ENCODE results near the gene RRP1B.

- no peak for TF ChIP-seq POLR2AphosphoS5 (IDR thresholded peaks at IDR 0.05; ENCODE audit: low read depth, low read length)
- TF ChIP-seq TAF1 (IDR thresholded peaks at IDR 0.05; ENCODE audit: borderline replicate concordance, insufficient read depth, low read length) = no peak
- TF ChIP-seq REST (IDR thresholded peaks at IDR 0.05; ENCODE audit: insufficient read depth in 1 of 2, low read depth in 2 of 2, low read length in 2 of 2) = no peak
- TF ChIP-seq SIN3A (IDR thresholded peaks at IDR 0.05; ENCODE audit: borderline replicate concordance, insufficient read depth, low read length) = no peak
- no peak for TF ChIP-seq FOXP2 (optimal IDR thresholded peaks at IDR 0.05; ENCODE audit: borderline replicate concordance, extremely low read depth, extremely low read length, insufficient read depth)
These were observed 23.9 kb upstream of the RRP1B start for GRCh38 chr21:43635436-43635835.

All from PFSK-1 (cell line).